Activated CD8-positive, alpha-beta memory T cell treated with anti-CD3 and anti-CD28 coated beads for 48 hours (primary cell): ENCODE data around the gene TRPC1.
"Not testable (repeated sequence)": the region's sequence is repeated elsewhere in the genome, so short reads cannot be mapped to it uniquely, and the experiment has no call there.

ENCODE experiments used
- DNase-seq, 3 experiments: peaks; one replicate each; pipeline ENCODE4 v3.0.0-alpha.2; 2020; ENCODE audit warnings: low read depth in 2 of 3, low spot score in 2 of 3

TRPC1 gene

DNA sequence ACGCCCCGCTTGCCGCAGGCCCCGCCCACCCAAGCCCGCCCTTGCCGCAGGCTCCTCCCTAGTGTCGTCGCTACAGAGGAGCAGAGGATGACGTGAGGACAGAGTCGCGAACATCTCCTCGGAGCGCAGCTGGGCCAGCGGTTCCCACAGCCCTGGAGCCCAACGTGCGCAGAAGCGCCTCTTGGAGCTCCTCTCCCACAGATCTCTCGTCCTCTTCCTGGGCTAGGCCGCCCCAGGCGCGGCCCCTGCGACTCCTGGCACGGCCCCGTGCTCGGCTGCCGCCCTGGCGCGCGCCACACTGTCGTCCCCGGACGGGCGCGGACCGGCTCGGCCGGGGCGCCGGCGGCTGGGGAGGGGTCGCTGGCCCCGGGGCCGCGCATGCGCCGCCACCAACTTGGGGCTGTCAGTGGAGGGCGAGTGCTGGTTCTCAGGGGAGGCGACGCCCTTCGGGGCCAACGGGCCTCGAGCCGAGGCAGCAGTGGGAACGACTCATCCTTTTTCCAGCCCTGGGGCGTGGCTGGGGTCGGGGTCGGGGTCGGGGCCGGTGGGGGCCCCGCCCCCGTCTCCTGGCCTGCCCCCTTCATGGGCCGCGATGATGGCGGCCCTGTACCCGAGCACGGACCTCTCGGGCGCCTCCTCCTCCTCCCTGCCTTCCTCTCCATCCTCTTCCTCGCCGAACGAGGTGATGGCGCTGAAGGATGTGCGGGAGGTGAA lies at the start of gene TRPC1:
Gene TRPC1, plus strand, starts transcription at position 67 of the 714 bp plus-strand sequence. Its CDS starts 526 bp downstream, at position 593.
- peak; percentile 40 to 51 (median 49) for DNase-seq

DNA sequence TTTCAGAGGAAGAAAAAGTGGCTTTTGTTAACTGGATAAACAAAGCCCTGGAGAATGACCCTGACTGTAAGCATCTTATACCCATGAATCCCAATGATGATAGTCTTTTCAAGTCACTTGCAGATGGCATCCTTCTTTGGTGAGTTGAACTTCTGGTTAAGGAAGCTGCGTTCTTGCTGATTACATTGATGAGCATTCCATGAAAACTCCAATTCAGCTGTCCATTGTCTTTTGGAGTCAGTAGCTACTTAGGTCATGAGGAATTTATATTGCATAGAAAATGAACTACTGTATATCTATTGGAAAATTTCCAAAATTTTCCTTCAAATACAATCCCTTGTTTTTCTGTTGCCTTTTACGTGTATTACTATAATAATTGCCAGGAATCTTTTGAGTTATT lies 47.7 kb upstream of the TRPC1 start:
- DNase-seq: no peak

DNA sequence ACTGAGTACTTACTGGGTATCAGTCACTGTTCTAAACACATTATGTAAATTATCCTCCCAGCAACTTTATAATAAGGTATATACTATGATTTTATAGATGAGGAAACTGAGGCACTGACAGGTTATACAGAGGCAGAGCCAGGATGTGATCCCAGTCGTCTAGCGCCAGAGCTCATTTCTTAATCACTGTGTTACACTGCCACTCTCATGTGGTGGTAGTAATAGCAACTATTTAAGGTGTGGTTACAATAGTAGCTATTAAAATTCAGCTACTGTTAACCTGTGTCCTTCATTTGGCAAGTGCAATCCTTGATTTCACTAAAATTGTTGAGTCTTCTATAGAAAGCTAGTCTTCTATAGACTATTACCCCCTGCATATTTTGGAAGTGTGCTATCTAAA lies 43.1 kb upstream of the TRPC1 start:
- no peak for DNase-seq

DNA sequence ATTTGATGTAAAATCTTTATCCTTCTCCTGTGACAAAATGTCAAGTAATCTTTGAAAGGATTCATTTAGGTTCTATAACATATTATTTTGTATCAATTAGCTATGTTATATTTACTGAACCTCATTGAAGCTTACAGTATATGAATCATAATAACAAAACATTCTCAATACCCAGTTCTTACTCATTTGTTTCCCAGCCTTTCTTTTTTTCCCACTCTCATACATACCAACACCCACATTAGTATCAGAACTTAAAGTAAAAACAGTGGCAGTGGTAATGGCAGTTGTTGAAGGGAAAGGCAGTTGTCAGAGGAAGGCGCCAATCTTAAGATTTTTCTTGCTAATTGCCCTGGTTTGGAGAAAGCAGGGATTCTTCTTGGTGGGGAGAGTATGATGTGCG lies 33.2 kb upstream of the TRPC1 start:
- no peak for DNase-seq

DNA sequence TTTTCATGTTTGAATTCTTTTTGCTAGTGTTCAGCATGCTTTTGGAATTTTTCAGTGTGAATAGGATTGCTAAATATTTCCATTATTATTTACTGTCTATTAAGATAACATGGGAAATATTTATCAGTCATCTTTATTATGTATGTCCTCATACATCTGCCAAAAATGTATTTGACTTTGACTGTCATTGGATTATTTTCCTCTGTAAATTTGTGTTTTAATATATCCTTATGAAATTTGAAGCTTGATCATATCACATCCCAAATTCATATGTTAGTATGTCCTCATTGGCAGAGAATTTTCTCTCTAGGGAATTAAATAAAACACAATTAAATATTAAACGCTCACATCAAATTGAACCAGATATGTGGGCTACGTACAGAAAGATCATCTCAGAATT lies 32.3 kb upstream of the TRPC1 start:
- DNase-seq: no peak

DNA sequence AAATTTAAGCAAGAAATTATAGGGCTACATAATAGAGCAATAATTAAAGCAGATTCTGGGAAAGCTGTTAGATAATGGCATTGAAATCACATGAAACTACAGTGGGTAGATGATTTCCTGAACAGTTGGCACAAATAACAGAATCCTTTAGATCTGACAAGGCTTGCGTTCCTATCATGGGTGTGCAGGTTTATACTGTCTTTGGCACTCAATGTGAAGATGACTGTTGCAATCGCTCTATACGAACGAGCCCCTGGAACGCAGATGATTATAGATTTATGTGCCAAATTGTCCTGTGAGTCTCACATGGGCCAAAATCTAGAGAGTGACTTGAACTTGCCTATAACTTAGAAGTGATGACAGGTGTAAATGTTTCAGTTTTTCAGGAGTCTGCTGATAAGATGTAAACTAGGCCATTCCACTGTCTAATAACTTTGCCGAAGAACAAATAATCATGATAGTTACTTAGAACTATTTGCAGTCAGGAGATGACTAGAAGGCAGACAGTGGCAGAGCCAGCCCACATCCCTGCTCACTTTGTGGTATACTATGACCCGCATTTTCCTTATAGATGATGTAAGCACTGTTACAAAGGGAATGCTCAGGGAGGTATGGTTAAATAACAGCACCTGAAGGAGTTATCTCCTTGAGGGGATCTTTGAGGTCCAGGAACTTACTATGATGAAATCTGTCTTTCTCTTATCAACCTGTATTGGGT lies 30.5 kb upstream of the TRPC1 start:
- no peak for DNase-seq

DNA sequence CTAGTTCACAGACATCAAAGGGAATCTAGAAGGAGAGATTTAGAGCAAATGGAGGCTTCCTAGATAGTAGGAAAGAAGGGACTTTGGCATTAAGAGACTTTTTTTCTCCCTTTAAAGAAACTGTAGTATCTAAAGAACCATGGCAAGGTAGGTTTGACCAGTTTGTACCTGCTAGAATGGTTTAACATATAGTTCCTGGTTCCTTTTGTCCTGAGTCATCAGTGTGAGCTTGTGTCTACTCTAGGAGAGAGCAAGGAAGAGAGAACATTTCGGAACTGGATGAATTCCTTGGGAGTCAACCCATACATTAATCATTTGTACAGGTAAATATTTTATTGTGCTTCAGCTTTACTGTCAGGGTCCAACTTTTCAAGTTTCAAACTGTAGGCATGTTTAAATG lies 29.6 kb upstream of the TRPC1 start:
- no peak for DNase-seq

DNA sequence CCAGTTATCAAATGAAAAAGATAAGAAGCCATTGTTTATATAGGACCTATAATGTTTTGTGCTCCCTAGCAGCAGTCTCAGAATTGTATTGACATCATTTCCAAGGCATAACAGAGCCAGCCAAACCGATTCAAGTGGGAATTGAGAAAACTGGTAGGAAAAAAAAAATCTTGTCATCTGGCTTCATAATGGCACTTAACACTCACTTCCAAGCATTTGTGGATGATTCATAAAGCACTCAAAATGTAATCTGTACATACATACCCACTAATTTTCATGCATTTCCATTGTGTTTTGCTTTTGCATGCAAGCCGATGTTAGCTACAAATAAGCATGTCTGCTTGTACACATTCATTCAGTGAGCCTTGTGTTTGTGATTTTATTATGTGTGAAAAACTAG lies 18.6 kb upstream of the TRPC1 start:
- no peak for DNase-seq

DNA sequence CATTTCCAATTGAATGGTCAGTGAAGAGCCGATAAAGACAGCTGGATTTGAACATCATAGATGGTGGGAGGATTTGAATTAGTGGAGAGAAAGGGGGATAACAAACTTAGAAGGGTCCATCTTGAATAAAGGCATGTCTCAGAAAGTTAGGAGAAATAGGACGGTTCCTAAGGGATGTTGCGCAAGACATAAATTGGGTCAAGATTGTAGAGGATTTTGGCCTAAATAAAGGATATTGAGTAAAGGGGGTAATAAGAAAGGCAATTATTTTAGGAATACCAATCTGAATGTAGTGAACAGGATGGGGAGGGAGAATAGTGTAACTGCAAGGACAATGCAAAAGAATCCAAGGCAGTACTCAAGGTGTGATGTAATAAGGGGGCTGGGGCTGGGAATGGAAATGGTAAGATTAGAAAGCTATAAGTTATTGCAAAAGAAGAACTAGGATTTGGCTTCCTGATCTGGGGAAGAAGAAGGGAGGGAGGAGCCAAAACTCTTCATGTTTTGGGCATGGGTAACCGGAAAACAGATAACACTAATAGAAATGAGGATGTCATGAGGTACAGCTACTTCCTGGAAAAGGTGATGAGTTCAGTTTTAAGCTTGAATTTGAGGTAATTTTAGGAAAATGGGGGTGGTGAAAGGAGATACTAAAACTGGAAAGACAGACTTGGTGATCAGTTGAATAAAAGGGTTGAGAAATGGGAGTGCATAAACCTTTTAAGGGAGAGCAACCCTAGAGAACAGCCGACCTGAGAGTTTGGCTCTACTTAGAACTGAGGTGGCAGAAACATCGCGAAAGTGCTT lies 17.3 kb upstream of the TRPC1 start:
- no peak for DNase-seq

DNA sequence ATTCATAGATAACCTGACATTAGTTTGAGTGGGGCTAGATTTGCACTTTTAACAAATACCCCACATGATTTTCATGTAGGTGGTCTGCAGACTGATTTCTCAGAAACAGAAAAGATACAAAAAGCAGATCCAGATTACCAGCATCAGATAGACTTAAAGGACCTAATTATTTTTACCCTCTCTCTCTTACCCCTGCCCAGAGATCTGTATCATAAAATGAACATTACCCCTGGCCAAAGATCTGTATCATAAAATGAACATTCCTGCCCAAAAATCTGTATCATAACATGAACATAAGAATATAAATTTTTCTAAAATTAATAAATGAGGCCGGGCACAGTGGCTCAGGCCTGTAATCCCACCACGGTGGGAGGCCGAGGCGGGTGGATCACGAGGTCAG lies 14.6 kb upstream of the TRPC1 start:
- no peak for DNase-seq

DNA sequence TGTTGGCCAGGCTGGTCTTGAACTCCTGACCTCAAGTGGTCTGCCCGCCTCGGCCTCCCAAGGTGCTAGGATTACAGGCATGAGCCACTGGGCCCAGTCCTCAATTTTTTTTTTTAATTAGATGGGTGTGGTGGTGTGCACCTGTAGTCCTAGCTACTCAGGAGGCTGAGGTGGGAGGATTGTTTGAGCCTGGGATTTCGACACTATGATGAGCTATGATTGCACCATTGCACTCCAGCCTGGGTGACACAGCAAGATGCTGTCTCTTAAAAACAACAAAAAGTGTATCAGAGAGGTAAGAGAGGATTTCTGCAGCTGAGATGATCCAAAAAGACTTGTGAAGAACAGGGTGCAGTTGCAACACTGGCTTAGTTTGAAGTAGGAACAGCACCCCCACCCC lies 9.0 kb upstream of the TRPC1 start:
- DNase-seq: not testable (repeated sequence)

DNA sequence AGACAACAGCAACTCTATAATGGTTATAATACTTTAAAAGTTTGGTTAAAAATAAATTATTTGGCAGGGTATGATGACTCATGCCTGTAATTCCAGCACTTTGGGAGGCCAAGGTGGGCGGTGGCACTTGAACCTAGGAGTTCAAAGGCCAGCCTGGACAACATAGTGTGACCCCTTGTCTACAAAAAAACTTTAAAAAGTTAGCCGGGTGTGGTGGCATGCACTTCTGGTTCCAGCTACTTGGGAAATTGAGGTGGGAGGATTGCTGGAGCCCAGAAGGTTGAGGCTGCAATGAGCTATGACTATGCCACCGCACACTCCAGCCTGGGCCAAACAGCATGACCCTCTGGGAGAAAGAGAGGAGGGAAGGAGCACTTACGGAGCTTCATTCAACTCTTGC lies 7.7 kb upstream of the TRPC1 start:
- DNase-seq: no peak

DNA sequence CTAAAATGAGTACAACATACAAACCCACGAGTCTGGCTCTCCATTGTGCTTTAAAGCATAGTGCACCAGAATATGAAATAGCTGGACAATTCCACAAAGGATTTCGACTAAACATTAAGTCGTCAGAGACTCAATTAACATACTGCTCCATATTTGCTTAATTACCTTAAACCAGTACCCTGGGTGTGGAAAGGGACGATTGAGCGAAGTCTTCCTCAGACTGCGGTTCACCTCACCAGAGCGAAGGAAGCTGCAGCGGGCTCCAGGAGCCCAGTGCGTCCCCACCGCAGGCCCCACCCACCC lies 218 bp upstream of the TRPC1 start:
- no peak for DNase-seq

DNA sequence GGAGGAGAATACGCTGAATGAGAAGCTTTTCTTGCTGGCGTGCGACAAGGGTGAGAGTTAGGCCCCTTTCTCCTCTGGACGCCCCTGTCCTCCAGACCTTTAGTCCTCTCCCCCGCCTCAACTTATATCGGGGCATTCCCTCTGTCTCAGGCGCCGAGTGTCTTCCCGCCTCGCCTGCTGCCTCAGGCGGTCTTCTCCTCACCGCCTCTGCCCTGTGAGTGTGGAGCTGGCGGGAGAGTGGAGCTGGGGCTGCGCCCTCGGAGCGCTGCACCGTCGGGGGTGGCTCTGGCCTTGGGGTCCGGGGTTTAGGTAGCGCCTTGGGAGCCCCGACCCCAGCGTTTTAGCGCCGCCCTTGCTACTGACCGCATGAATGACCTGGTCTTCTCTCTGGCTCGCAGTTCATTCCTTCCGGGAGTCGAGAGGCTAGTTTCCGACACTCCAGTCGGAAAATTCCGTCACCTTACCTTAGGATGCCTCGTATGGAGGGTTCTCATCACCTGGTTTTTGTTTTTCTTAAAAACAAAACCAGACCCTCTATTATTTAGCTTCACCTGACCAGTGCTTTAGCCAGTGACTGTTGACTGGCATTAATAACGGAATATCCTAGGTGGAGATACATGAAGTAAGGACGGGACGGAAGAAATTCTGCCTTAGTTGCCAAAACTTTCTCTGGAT lies 985 bp downstream of the TRPC1 start:
- DNase-seq: peak; percentile 1 to 13 (median 5)

DNA sequence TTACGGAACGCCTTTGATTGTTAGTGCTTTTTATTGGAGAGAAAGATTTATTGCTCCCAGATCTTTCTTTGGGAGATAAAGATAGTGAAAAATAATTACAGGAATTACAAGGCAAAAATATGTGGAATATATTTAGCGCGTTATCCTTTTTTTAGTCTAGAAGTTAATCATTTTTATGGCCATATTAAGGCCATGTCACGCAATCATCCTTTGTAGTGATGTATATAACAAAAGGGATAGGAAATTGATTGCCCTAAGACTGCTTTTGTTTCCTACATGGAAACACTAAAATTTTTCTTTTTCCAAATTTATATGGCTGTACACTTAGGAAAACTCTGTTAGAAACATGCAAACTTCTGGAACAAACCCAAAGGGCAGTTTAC lies 1.5 kb downstream of the TRPC1 start:
- DNase-seq: no peak

DNA sequence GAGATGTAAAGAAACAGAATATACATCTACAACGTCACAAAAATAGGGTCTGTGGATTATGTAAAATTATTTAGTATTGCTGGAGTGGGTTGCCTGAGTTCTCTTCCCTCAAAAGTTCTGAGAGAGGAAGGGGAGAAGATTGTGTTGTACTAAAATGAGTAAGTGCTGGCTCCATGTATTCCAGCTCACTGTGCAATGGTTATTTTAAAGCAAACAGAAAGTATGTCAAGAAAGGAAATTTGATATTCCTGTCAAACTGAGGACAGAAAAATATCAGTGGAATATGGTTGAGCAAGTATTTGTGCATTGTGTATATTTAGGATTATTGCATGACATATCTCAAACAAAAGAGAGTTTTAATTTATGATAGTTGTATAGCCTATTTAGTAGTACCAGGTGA lies 2.2 kb downstream of the TRPC1 start:
- DNase-seq: no peak

DNA sequence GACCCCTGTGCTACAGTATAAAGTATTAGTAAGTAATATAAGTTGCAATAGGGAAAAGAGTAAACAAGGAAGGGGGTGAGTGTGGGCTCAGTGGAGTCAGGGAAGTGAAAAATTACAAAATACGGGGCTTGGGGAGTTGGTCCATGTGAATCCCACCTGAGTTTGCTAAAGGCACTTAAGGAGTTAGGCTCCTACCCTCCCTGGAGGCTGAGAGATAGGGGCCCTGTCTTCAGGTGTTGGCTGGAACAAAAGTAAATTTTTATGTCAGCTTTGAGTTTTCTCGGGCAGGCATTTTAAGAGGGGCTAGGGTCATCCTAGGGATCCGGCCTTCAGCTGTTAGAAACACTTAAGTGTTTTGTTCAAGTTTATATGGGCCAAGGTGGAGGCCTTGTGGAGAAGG lies 8.2 kb downstream of the TRPC1 start:
- no peak for DNase-seq

DNA sequence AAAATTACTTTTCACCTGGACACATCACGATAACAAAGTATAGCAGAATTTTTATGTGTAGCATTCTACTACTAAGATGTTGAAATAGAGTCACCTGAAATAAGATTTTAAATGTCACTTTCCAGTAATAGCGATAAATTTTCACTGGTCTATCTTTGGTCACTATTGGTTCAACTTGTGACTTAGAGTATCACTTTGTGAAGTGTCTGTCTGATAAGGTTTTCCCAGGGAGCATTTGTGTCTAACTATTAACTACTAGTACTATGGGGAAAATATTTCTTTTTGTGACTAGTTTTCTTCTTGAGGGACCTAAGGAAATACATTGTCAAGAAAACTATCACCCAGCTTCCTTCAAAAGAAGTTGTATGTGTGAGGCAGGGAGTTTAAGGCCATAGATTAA lies 11.0 kb downstream of the TRPC1 start:
- DNase-seq: no peak

DNA sequence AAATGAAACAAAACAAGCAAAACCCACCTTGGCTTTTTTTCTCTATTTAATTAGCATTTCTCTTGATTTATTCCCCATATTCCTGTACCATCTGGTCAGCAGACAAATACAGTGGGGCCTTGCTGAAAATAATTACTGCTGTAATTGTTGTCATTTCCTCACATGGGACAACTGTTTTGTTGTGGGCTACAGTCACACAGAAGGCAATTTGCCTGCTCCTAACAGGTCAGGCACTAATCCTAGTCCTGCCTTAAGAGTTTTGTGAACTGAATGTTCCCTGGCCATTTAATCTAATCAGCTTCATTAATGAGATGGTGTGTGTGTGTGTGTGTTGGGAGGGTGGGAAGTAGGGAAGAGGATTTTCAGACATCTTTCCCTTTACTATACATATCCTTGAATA lies 11.6 kb downstream of the TRPC1 start:
- no peak for DNase-seq

DNA sequence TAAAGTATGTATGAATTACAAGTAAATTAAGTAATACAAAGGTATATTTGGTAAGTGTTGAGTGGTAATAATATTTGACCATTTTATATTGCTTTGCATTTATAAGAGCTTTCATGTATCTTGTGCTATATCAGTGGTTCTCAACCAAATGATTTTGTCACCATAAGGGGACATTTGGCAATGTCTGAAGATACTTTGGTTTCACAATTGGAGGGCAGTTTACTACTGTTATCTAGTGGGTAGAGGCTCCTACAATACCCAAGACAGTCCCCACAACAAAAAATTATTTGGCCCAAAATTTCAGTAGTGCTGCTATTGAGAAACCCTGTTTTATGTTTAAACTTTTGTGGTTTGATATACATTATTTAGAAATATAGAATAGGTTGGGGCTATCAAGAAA lies 14.6 kb downstream of the TRPC1 start:
- DNase-seq: no peak

DNA sequence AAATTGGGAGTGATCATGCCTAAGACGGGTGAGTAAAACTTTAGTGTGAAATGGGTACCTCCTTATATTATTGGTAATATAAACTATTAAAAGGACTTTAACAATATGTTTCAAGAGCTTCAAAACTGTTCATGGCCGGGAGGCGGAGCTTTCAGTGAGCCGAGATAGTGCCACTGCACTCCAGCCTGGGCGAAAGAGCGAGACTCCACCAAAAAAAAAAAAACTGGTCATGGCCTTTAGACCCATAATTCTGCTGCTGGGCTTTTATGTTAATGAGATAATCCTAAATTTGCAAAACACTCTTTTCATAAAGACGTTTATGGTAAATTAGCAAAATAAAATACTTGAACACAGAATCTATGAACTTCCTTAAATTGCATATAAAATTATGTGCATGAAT lies 22.8 kb downstream of the TRPC1 start:
- DNase-seq: no peak

DNA sequence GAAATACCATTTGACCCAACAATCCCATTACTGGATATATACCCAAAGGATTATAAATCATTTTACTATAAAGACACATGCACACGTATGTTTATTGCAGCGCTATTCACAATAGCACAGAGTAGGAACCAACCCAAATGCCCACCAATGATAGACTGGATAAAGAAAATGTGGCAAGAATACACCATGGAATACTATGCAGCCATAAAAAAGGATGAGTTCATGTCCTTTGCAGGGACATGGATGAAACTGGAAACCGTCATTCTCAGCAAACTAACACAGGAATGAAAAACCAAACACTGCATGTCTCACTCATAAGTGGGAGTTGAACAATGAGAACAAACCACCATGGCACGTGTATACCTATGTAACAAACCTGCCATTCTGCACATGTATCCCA lies 26.7 kb downstream of the TRPC1 start:
- not testable (repeated sequence) for DNase-seq
